ENCODE measurements around the gene TMEM151A. TPM values are rescaled to one million over a fixed set of nuclear protein-coding genes. Genes with fewer than 3 reads are reported as not detected.

The TMEM151A gene
- total RNA-seq, 1 donor: 0.36 TPM

- peak overlapping the region; percentile 98 for H3K4me2 ChIP-seq (ENCODE audit: insufficient read depth, low read length)
- H3K79me2 ChIP-seq (ENCODE audit: insufficient read depth, low read length): peaks cover 33% of the 10 kb centered on the region
- peak overlapping the region; percentile 94 for H3K27ac ChIP-seq (ENCODE audit: low read depth, low read length)
- peaks cover 25% of the 10 kb centered on the region for H4K20me1 ChIP-seq (ENCODE audit: insufficient read depth, low read length)
- peaks cover 44% of the 10 kb centered on the region for H3K4me1 ChIP-seq (ENCODE audit: insufficient read depth, low read length)
- H3K4me3 ChIP-seq (ENCODE audit: insufficient read depth, low read length): peak overlapping the region; percentile 80
- no peak for TF ChIP-seq CTCF (IDR thresholded peaks at IDR 0.05; ENCODE audit: extremely low read depth, low read depth, low read length)
- peak; percentile 99 for DNase-seq (ENCODE audit: insufficient read length, low spot score, missing footprints)
- H3K27me3 ChIP-seq (ENCODE audit: insufficient read depth, low read length): no peaks in the 10 kb centered on the region
- H2AFZ ChIP-seq (ENCODE audit: low read length): peak overlapping the region; percentile 98
- no peaks in the 10 kb centered on the region for H3K36me3 ChIP-seq (ENCODE audit: insufficient read depth, low read length)
- no peaks in the 10 kb centered on the region for H3K9me3 ChIP-seq (ENCODE audit: low read depth, low read length)
These were observed 21.0 kb downstream of the TMEM151A start for GRCh38 chr11:66312549-66313320.

GRCh38 chr11:66313321-66314185 lies 21.9 kb downstream of the TMEM151A start:
- Histone ChIP-seq H2AFZ (ENCODE audit: low read length) (peak overlapping the region; percentile 56), H4K20me1 (ENCODE audit: insufficient read depth, low read length) (peaks cover 25% of the 10 kb centered on the region), H3K79me2 (ENCODE audit: insufficient read depth, low read length) (peaks cover 33% of the 10 kb centered on the region), H3K4me1 (ENCODE audit: insufficient read depth, low read length) (peaks cover 53% of the 10 kb centered on the region), H3K27ac (ENCODE audit: low read depth, low read length) (peak overlapping the region; percentile 94), H3K4me2 (ENCODE audit: insufficient read depth, low read length) (peak overlapping the region; percentile 96), H3K4me3 (ENCODE audit: insufficient read depth, low read length) (peak overlapping the region; percentile 75), H3K36me3 (ENCODE audit: insufficient read depth, low read length) (no peaks in the 10 kb centered on the region), H3K9me3 (ENCODE audit: low read depth, low read length) (no peaks in the 10 kb centered on the region), H3K27me3 (ENCODE audit: insufficient read depth, low read length) (no peaks in the 10 kb centered on the region)
- DNase-seq (ENCODE audit: insufficient read length, low spot score, missing footprints): peak; percentile 83
- TF ChIP-seq CTCF (IDR thresholded peaks at IDR 0.05; ENCODE audit: extremely low read depth, low read depth, low read length): peak; percentile 22

GRCh38 chr11:66314186-66314501 lies 22.4 kb downstream of the TMEM151A start:
- peaks cover 58% of the 10 kb centered on the region for H3K4me1 ChIP-seq (ENCODE audit: insufficient read depth, low read length)
- H4K20me1 ChIP-seq (ENCODE audit: insufficient read depth, low read length): peaks cover 25% of the 10 kb centered on the region
- peaks cover 33% of the 10 kb centered on the region for H3K79me2 ChIP-seq (ENCODE audit: insufficient read depth, low read length)
- H3K9me3 ChIP-seq (ENCODE audit: low read depth, low read length): no peaks in the 10 kb centered on the region
- peak overlapping the region; percentile 75 for H3K4me3 ChIP-seq (ENCODE audit: insufficient read depth, low read length)
- H3K36me3 ChIP-seq (ENCODE audit: insufficient read depth, low read length): no peaks in the 10 kb centered on the region
- no peaks in the 10 kb centered on the region for H3K27me3 ChIP-seq (ENCODE audit: insufficient read depth, low read length)
- H2AFZ ChIP-seq (ENCODE audit: low read length): no peak overlapping the region
- TF ChIP-seq CTCF (IDR thresholded peaks at IDR 0.05; ENCODE audit: extremely low read depth, low read depth, low read length): no peak
- H3K4me2 ChIP-seq (ENCODE audit: insufficient read depth, low read length): peak overlapping the region; percentile 96
- DNase-seq (ENCODE audit: insufficient read length, low spot score, missing footprints): peak; percentile 66
- peak overlapping the region; percentile 94 for H3K27ac ChIP-seq (ENCODE audit: low read depth, low read length)
